ENCODE data around the gene FIGN. TPM values are rescaled to one million over a fixed set of nuclear protein-coding genes. Genes with fewer than 3 reads are reported as not detected.

FIGN gene
- total RNA-seq, 1 experiment from 2014 or later = 19.4 TPM

GRCh38 chr2:163734881-163735684, 725 bp downstream of the FIGN start (continued):
- TF ChIP-seq PRDM15 (CRISPR knock-in tag; IDR thresholded peaks at IDR 0.05) (no peak), ZNF281 (CRISPR knock-in tag; IDR thresholded peaks at IDR 0.05) (no peak), NR1H2 (CRISPR knock-in tag; IDR thresholded peaks at IDR 0.05) (no peak)

GRCh38 chr2:163734401-163734800, 1.4 kb downstream of the FIGN start:
- peak overlapping the region; percentile 92 for H3K4me3 Mint-ChIP-seq
- ChIA-PET CTCF (no interaction called here), POLR2A (interaction anchor here (0.9 to 1.0 kb wide), 2 partner anchors 11 to 83 kb away, joined by 3 to 4 read pairs; no protein-coding TSS in a partner anchor)
- DNase-seq (ENCODE audit: low spot score) (no peak), ATAC-seq (no peak)
- no peaks in the 10 kb centered on the region for H3K9me3 Mint-ChIP-seq
- H3K27me3 Mint-ChIP-seq (ENCODE audit: low read depth) = no peaks in the 10 kb centered on the region; the same call in 1 of the 2 replicates
- H3K36me3 Mint-ChIP-seq = no peaks in the 10 kb centered on the region
- no peak overlapping the region for H3K27ac Mint-ChIP-seq
- H3K4me1 Mint-ChIP-seq = peaks cover 57% of the 10 kb centered on the region
- no peak for TF ChIP-seq IRF1 (CRISPR knock-in tag; IDR thresholded peaks at IDR 0.05)
- TF ChIP-seq GTF2I (CRISPR knock-in tag; conservative IDR thresholded peaks at IDR 0.05) = no peak
- TF ChIP-seq ARID4B (CRISPR knock-in tag; IDR thresholded peaks at IDR 0.05; ENCODE audit: borderline replicate concordance) = no peak
- no peak for TF ChIP-seq ZSCAN18 (CRISPR knock-in tag; IDR thresholded peaks at IDR 0.05)
- TF ChIP-seq MAX (CRISPR knock-in tag; IDR thresholded peaks at IDR 0.05) = no peak
- TF ChIP-seq ZNF396 (CRISPR knock-in tag; IDR thresholded peaks at IDR 0.05; ENCODE audit: borderline replicate concordance) = no peak
- TF ChIP-seq ZNF281 (CRISPR knock-in tag; IDR thresholded peaks at IDR 0.05) = no peak
- no peak for TF ChIP-seq ZNF138 (CRISPR knock-in tag; conservative IDR thresholded peaks at IDR 0.05)
- TF ChIP-seq TEAD4 (CRISPR knock-in tag; IDR thresholded peaks at IDR 0.05) = no peak
- no peak for TF ChIP-seq GABPB1 (CRISPR knock-in tag; IDR thresholded peaks at IDR 0.05)
- TF ChIP-seq AFF4 (CRISPR knock-in tag; IDR thresholded peaks at IDR 0.05; ENCODE audit: borderline replicate concordance) = no peak
